NB4 (cell line): ENCODE results near the gene SRCAP.
A peak's percentile ranks its signal among the peaks of the same experiment; 100 is the strongest.

Experiments used
- DNase-seq: peaks from one replicate; pipeline ENCODE4 v3.0.0; 2010; ENCODE audit warnings: low read depth
- H3K4me3 ChIP-seq: one replicate; pipeline ENCODE4 v1.5.1; 2011; ENCODE audit warnings: mild to moderate bottlenecking, low read depth, low read length, moderate library complexity
- MYC ChIP-seq: IDR thresholded peaks from 2 replicates; pipeline ENCODE4 v1.6.1; 2011; ENCODE audit warnings: low read depth, low read length
- POLR2A ChIP-seq: IDR thresholded peaks from 2 replicates; pipeline ENCODE4 v1.6.1; 2011; ENCODE audit warnings: mild to moderate bottlenecking; ENCODE audit not compliant: insufficient read length; ENCODE audit errors: extremely low read depth
- TF ChIP-seq, protein P1 (sequence below): IDR thresholded peaks from one replicate; pipeline ENCODE4 v1.5.1; 2012; ENCODE audit warnings: low read depth, low read length
- TF ChIP-seq, protein P2 (sequence below): IDR thresholded peaks from 2 replicates; pipeline ENCODE4 v1.6.1; 2011; ENCODE audit warnings: low read depth, low read length

The SRCAP gene

DNA sequence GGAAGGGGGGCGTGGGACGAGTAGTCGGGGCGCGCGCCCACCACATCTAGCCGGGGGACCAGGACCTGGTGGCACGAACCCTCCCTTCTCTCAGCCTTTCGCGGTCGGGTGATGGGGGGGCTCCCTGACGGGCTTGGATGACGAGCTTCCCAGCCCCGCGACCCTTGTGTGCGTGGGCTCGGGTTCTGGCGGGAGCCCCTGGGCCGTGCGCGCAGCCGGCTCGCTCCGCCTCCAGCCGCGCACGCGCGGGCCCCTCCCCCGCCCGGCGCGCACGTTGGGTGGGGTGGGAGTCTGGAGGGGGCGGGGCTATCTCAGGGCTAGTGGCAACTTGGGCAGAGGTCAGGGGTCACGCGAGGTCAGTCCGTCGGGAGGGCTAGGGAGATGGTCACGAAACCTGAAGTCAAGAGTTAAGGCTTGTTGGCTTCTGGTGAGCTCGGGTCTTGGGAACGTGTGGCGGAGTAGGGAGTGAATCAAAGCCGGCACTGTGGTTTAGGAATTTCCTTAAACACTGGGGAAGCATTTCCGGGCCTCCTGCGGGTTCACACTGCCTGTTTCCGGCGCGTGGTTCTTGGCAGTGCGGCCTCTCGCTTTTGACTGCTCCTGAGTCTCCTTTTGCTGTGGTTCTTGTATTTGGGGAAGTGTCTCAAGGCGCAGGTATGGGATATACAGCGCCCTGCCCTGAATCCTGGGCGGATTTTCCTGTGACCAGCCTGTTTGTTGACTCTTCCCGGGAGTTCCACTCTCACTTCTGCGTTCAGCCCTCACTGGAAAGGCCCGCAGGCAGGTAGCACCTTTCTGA, at the start of gene SRCAP:
Gene SRCAP, plus strand, starts transcription at position 356 of the 799 bp plus-strand sequence. CDS start 1,654 bp downstream, outside the sequence.
- TF ChIP-seq POLR2A (peak; percentile 62), MYC (peak; percentile 69; the same call in 1 of the 2 replicates)
- TF ChIP-seq, protein P1, sequence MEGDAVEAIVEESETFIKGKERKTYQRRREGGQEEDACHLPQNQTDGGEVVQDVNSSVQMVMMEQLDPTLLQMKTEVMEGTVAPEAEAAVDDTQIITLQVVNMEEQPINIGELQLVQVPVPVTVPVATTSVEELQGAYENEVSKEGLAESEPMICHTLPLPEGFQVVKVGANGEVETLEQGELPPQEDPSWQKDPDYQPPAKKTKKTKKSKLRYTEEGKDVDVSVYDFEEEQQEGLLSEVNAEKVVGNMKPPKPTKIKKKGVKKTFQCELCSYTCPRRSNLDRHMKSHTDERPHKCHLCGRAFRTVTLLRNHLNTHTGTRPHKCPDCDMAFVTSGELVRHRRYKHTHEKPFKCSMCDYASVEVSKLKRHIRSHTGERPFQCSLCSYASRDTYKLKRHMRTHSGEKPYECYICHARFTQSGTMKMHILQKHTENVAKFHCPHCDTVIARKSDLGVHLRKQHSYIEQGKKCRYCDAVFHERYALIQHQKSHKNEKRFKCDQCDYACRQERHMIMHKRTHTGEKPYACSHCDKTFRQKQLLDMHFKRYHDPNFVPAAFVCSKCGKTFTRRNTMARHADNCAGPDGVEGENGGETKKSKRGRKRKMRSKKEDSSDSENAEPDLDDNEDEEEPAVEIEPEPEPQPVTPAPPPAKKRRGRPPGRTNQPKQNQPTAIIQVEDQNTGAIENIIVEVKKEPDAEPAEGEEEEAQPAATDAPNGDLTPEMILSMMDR, result no peak
- TF ChIP-seq, protein P2, sequence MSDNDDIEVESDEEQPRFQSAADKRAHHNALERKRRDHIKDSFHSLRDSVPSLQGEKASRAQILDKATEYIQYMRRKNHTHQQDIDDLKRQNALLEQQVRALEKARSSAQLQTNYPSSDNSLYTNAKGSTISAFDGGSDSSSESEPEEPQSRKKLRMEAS, result no peak; the same call in none of the 2 replicates
- peak within 1 kb of the TSS; percentile 92 for H3K4me3 ChIP-seq
- peak; percentile 89 for DNase-seq

DNA sequence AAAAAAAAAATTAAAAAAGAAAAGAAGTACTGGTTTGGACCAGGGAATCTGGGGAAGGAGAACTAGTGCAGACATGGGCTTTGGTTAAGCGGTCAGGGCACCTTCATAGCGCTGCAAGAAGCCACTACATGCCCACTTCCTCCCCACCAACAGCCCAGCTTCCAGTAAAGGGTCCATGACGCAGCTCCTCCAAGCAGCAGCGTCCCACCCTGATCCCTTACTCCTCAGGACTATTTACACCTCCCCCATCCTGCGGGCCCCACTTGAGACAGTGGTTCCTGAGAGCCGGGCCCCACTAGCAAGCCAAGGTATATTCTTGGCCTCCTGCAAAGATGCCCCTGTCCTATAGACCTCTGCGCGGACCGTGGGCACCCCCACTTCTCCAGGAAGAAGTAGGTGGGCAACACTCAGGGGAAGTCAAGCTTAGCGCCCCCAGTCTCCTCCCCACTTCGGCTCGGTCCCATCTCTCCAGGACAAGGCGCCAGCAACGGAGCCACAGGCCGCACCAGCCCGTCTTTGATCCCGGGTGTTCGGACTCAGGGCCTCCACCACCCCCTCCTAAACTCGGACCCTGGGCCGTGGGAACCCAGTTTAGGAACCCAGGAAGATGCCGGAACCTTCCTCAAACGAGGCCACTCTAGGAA, 49.1 kb upstream of the SRCAP start:
- H3K4me3 ChIP-seq, result peak overlapping the region; percentile 50
- TF ChIP-seq POLR2A, result peak; percentile 27
- TF ChIP-seq MYC, result no peak
- DNase-seq, result peak; percentile 45

DNA sequence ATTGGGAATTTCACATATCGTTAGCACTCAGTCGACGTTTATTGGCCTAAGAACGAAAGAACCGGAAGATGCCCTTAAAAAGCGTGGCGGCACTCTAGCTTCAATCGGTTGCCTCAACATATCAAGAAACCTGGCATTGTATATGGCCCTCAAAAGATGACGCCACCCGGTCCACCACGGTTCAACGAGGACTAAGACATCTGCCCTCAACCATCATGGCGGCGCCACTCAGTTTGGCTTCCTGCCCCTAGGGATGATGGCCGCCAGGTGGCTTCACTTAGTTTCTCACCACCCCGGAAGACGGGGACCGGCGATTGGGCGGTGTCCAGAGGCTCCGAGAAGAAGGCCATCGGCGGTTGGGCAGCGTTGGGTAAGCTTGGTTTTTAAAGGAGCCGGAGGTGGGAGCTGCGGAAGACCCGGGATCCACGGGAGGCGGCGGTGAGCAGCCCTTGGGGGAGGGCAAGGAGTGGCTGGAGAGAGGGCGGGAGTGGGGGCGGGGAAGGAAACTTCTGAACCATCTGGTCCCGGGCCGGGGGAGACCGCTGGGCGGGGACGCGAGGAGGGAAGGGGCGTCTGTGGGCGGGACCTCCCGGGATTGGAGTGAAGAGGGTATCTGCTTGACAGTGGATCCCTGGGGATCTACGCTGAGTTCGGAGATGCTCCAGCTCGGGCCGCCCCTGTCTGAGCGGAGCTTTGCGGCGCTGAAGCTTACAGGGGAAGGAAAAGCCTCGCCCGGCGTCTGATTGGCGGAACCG, 48.4 kb upstream of the SRCAP start, which contains the start of gene PRR14:
Gene PRR14, plus strand, starts transcription at position 592 of the 755 bp plus-strand sequence. CDS start 686 bp downstream, outside the sequence.
- peak; percentile 100 for DNase-seq
- H3K4me3 ChIP-seq, result peak within 1 kb of the TSS; percentile 74
- TF ChIP-seq, protein P2, result peak; percentile 16; the same call in 1 of the 2 replicates
- no peak for TF ChIP-seq POLR2A

DNA sequence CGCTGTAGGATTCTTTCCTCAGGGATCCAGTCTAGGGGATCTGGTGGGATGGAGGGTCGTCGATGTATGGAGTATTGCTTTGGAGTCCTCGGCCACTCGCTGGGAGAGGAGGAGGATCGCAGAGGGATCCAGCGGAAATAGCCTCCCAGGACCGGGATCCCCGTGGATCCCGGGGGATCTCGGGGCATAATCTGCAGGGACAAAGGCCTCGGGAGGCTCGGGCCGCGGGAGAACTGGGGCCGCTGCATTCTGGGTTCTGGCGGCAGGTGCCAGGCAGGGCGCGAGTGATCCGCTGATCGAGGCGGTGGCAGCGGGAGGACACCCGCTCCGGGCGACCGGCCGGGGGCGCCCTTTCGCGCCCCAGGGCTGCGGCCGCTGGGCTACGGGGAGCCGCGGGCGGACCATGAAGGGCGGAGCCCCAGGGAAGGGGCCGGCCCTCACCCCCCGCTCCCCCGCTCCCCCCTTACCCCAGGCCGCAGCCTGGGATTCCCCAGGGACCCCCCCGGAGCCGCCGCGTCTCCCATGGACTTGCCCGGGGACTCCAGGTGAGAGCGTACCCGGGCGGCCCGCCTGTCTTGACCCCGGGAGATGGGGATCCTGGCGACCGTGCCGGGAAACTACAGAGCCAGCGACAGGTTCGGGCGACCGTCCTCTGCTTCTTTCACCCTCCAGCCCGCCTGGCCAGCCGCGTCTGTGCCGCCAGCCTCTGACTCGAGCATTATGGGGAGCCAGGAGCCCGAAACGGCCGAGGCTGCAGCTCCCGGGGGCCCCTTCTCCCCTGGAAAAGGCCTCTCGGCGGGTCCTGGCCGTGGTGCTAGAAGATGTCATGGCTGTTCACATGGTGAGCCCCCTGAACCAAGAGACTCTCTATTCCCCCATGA, 47.6 kb upstream of the SRCAP start:
- peak; percentile 86 for DNase-seq

DNA sequence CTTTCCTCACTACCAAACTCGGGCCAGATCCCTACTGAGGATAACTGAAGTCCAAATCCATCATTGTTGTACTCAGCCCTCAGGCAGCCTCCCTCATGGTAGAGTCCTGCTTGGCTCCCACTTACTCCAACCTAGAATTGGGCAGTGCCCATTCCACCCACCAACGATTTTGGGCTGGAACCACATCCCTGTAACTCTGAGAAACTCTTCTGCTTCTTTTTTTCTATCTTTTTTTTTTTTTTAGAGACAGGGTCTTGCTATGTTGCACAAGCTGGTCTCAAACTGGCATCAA, 47.0 kb upstream of the SRCAP start:
- no peak for TF ChIP-seq MYC
- TF ChIP-seq, protein P2, result no peak
- TF ChIP-seq, protein P1, result no peak
- no peak for TF ChIP-seq POLR2A
- peak overlapping the region; percentile 64 for H3K4me3 ChIP-seq
- no peak for DNase-seq

More for the DNA sequence above, 47.6 kb upstream of the SRCAP start:
- peak overlapping the region; percentile 74 for H3K4me3 ChIP-seq
- TF ChIP-seq, protein P1, result peak; percentile 44
- TF ChIP-seq, protein P2, result 0 out of 2 replicates have a peak, but pooled peaks have one; percentile 28
- peak; percentile 62 for TF ChIP-seq MYC
- TF ChIP-seq POLR2A, result peak; percentile 13

DNA sequence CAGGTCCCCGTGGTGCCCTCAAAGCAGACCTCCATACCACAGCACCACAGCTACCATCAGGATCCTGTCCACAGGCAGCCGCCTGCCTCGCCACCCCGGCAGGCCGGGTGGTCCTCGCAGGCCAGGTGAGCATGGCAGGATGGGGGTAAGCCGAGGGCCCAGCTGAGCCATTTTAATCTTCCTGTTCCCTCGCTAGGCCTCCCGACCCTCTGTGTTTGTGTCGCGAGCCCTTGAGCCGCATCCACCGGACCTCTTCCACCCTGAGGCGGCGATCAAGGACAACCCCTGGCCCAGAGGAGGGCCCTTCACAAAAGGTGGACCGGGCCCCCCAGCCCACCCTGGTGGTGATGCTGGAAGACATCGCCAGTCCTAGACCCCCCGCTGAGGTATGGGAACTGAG, 46.3 kb upstream of the SRCAP start:
- H3K4me3 ChIP-seq, result no peak overlapping the region
- no peak for DNase-seq
- TF ChIP-seq POLR2A (no peak), MYC (no peak)
- TF ChIP-seq, protein P2, result no peak
- TF ChIP-seq, protein P1, result no peak
